Suprapubic skin (tissue), 3 donors: ENCODE data around the gene TMEM235.

ENCODE experiments used
- CTCF ChIP-seq, 2 donors: fragments of 200-600 bp in 1 of 2; fragments of 450-650 bp in 1 of 2; sonication (generic) in 1 of 2; IDR thresholded peaks; one replicate each; pipeline ENCODE4 v1.5.1; 2016 to 2019; ENCODE audit warnings: antibody characterized with exemption in 2 of 2, mild to moderate bottlenecking in 1 of 2, moderate library complexity in 1 of 2
- EP300 ChIP-seq: sonication (generic); formaldehyde crosslinking; IDR thresholded peaks from one replicate; pipeline ENCODE4 v1.6.1; 2017; ENCODE audit warnings: antibody characterized with exemption
- POLR2A ChIP-seq, 2 donors: fragments of 450-650 bp; IDR thresholded peaks; one replicate each; pipeline ENCODE4 v1.6.1; 2017; ENCODE audit warnings: antibody characterized with exemption in 2 of 2, mild to moderate bottlenecking in 2 of 2, moderate library complexity in 2 of 2

GRCh38 chr17:78240839-78241238, 9.4 kb downstream of the TMEM235 start:
- no peak for TF ChIP-seq POLR2A (IDR thresholded peaks at IDR 0.05)
- no peak for TF ChIP-seq CTCF (IDR thresholded peaks at IDR 0.05)
- no peak for TF ChIP-seq EP300
